Coronary artery (tissue), 2 donors: ENCODE results near the gene NMRAL1.

ENCODE experiments used
- DNase-seq: peaks from one replicate; pipeline ENCODE4 v3.0.0-alpha.2; 2017; ENCODE audit warnings: low spot score
- H3K27ac ChIP-seq, 2 donors: fragments of 200-600 bp; sonication (generic); one replicate each; pipeline ENCODE4 v1.5.1; 2016 to 2019
- H3K4me3 ChIP-seq: fragments of 200-600 bp; sonication (generic); 2 replicates; pipeline ENCODE4 v1.5.1; 2016; ENCODE audit warnings: mild to moderate bottlenecking, moderate library complexity
- CTCF ChIP-seq: fragments of 200-600 bp; sonication (generic); IDR thresholded peaks from one replicate; pipeline ENCODE4 v1.5.1; 2019; ENCODE audit warnings: antibody characterized with exemption

Gene NMRAL1

GRCh38 chr16:4494746-4495490, 20.5 kb upstream of the NMRAL1 start:
- Histone ChIP-seq H3K27ac (no peak overlapping the region), H3K4me3 (no peak overlapping the region)
- no peak for DNase-seq
- no peak for TF ChIP-seq CTCF

DNA sequence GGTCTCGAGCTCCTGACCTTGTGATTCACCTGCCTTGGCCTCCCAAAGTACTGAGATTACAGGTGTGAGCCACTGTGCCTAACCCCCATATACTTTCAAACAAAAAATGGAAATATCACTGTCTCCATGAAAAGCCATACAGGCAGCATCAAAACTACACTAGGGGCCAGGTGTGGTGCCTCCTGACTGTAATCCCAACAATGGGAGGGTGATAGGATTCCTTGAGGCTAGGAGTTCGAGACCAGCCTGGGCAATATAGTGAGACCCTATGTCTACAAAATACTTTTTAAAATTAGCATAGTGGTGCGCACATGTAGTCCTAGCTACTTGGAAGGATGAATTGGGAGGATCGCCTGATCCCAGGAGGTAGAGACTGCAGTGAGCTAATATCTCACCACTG, 17.5 kb upstream of the NMRAL1 start:
- no peak overlapping the region for H3K4me3 ChIP-seq
- H3K27ac ChIP-seq, result no peak overlapping the region
- TF ChIP-seq CTCF, result no peak
- no peak for DNase-seq

DNA sequence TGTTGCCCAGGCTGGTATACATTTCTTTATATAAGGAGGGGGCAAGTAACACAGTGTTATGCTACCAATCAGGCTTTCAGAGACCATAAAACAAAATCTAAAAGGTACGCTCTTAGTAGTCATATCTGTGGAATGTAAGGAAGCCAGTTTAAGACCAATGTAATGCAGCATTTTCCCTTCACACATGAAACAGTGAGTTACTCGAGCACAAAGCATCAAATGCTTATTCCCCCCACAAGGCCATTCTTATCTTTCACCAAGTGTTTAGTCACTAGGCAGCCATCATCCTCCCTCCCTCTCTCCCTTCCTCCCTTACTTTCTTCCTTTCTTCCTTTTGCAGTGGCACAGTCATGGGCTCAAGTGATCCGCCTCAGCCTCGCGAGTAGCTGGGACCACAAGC, 14.6 kb upstream of the NMRAL1 start:
- no peak overlapping the region for H3K4me3 ChIP-seq
- TF ChIP-seq CTCF, result no peak
- DNase-seq, result no peak
- H3K27ac ChIP-seq, result peak overlapping the region in 1 of 2 donors; percentile 13

- DNase-seq, result no peak
- Histone ChIP-seq H3K27ac (peak overlapping the region in 1 of 2 donors; percentile 13), H3K4me3 (no peak overlapping the region)
- TF ChIP-seq CTCF, result no peak
These were observed 14.1 kb upstream of the NMRAL1 start for GRCh38 chr16:4488499-4488967.

DNA sequence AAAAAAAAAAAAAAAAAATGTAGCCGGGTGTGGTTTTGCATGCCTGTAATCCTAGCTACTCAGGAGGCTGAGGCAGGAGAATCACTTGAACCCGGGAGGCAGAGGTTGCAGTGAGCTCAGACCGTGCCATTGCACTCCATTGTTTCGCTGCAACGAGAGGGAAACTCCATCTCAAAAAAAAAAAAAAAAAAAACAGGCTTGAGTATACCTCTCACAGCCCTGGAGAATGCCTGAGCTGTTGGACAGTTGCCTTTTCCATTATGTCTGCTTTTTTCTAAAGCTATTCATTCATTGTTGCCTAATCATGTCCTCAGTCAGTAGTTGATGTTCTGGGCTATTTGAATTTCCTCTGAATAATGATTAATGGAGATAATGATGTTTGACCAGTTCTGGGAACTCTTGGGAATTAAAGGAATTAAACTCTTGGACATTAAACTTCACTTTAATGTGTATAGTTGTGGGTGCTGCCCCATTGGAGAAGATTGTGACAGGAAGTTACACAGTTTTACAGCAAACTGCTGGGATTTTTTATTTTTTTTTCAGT, 13.6 kb upstream of the NMRAL1 start:
- no peak for DNase-seq
- no peak for TF ChIP-seq CTCF
- Histone ChIP-seq H3K4me3 (no peak overlapping the region), H3K27ac (no peak overlapping the region)

- no peak for TF ChIP-seq CTCF
- DNase-seq, result no peak
- Histone ChIP-seq H3K4me3 (no peak overlapping the region), H3K27ac (peak overlapping the region; percentile 49 to 54)
These were observed 11.9 kb upstream of the NMRAL1 start for GRCh38 chr16:4486126-4486893.
